GM18951 (cell line): ENCODE measurements around the gene NADK.

ENCODE experiments used
- POLR2A ChIP-seq: IDR thresholded peaks from 4 replicates; pipeline ENCODE4 v1.6.1; 2011; ENCODE audit warnings: mild to moderate bottlenecking; ENCODE audit not compliant: insufficient read length, insufficient read depth; ENCODE audit errors: extremely low read depth
- in situ Hi-C: fragments of 300-500 bp; cut with MboI; formaldehyde crosslinking; loops from one replicate; pipeline ENCODE4 v1.12.0; 2022; ENCODE audit warnings: low sequenced_read_pairs, mixed read lengths, inconsistent platforms; ENCODE audit not compliant: unreplicated experiment

Gene NADK

GRCh38 chr1:1764876-1765470 is 13.3 kb downstream of the NADK start:
- TF ChIP-seq POLR2A = no peak

GRCh38 chr1:1763657-1764621 is 14.3 kb downstream of the NADK start:
- TF ChIP-seq POLR2A = no peak
- in situ Hi-C loops = loop anchor here (10.0 kb wide), 1 partner anchor 141 kb away; no protein-coding TSS in a partner anchor

More at GRCh38 chr1:1764876-1765470, 13.3 kb downstream of the NADK start:
- in situ Hi-C loops = loop anchor here (10.0 kb wide), 1 partner anchor 140 kb away; no protein-coding TSS in a partner anchor

- TF ChIP-seq POLR2A = no peak
- in situ Hi-C loops = loop anchor here (10.0 kb wide), 1 partner anchor 143 kb away; no protein-coding TSS in a partner anchor
These were observed 16.5 kb downstream of the NADK start for GRCh38 chr1:1761504-1762376.

GRCh38 chr1:1760715-1761114 is 17.6 kb downstream of the NADK start:
- in situ Hi-C loops = loop anchor here (10.0 kb wide), 1 partner anchor 144 kb away; no protein-coding TSS in a partner anchor
- no peak for TF ChIP-seq POLR2A

GRCh38 chr1:1760345-1760650 is 18.0 kb downstream of the NADK start:
- in situ Hi-C loops = loop anchor here (10.0 kb wide), 1 partner anchor 145 kb away; no protein-coding TSS in a partner anchor
- TF ChIP-seq POLR2A = no peak

GRCh38 chr1:1759456-1760344 is 18.6 kb downstream of the NADK start:
- in situ Hi-C loops = loop anchor here (10.0 kb wide), 1 partner anchor 145 kb away; no protein-coding TSS in a partner anchor

GRCh38 chr1:1758692-1759455 is 19.4 kb downstream of the NADK start:
- in situ Hi-C loops = no loop called here

More at GRCh38 chr1:1759456-1760344, 18.6 kb downstream of the NADK start:
- TF ChIP-seq POLR2A = no peak

GRCh38 chr1:1758059-1758621 is 20.1 kb downstream of the NADK start:
- in situ Hi-C loops = no loop called here
- no peak for TF ChIP-seq POLR2A

More at GRCh38 chr1:1758692-1759455, 19.4 kb downstream of the NADK start:
- TF ChIP-seq POLR2A = no peak

GRCh38 chr1:1757422-1758058 is 20.7 kb downstream of the NADK start:
- in situ Hi-C loops = no loop called here
- TF ChIP-seq POLR2A = no peak

- in situ Hi-C loops = no loop called here
- no peak for TF ChIP-seq POLR2A
These were observed 21.4 kb downstream of the NADK start for GRCh38 chr1:1756661-1757421.
